Liver (tissue), 3 donors: Measurements from ENCODE around the gene YAF2.

Source experiments
- EGR1 ChIP-seq, 2 donors: IDR thresholded peaks; 2 replicates each; pipeline ENCODE4 v1.6.1; 2016 to 2018; ENCODE audit warnings: antibody characterized with exemption in 2 of 2, low read depth in 2 of 2
- FOXA1 ChIP-seq: IDR thresholded peaks from 2 replicates; pipeline ENCODE4 v1.6.1; 2016; ENCODE audit warnings: antibody characterized with exemption
- HNF4A ChIP-seq, 2 donors: conservative IDR thresholded peaks; 2 replicates each; pipeline ENCODE4 v1.6.1; 2016; ENCODE audit warnings: antibody characterized with exemption in 2 of 2, mild to moderate bottlenecking in 2 of 2
- JUND ChIP-seq, 2 donors: IDR thresholded peaks; 2 replicates each; pipeline ENCODE4 v1.6.1; 2016; ENCODE audit warnings: antibody characterized with exemption in 2 of 2
- NR2F2 ChIP-seq: IDR thresholded peaks from 2 replicates; pipeline ENCODE4 v1.6.1; 2016; ENCODE audit warnings: antibody characterized with exemption
- SP1 ChIP-seq: IDR thresholded peaks from 2 replicates; pipeline ENCODE4 v1.6.1; 2018; ENCODE audit warnings: antibody characterized with exemption, mild to moderate bottlenecking
- TAF1 ChIP-seq: conservative IDR thresholded peaks from 2 replicates; pipeline ENCODE4 v1.6.1; 2016; ENCODE audit warnings: antibody characterized with exemption, mild to moderate bottlenecking
- YY1 ChIP-seq: IDR thresholded peaks from 2 replicates; pipeline ENCODE4 v1.6.1; 2016; ENCODE audit warnings: antibody characterized with exemption, mild to moderate bottlenecking
- TF ChIP-seq, protein P1 (sequence below): fragments of 150-350 bp; IDR thresholded peaks from 2 replicates; pipeline ENCODE4 v1.5.1; 2017; ENCODE audit warnings: improper control_type of control experiment, low read depth, low read length; ENCODE audit not compliant: missing input control
- TF ChIP-seq, protein P2 (sequence below): IDR thresholded peaks from 2 replicates; pipeline ENCODE4 v1.6.1; 2016; ENCODE audit warnings: antibody characterized with exemption, mild to moderate bottlenecking
- TF ChIP-seq, protein P3 (sequence below): IDR thresholded peaks from 2 replicates; pipeline ENCODE4 v1.6.1; 2016; ENCODE audit warnings: antibody characterized with exemption
- TF ChIP-seq, protein P4 (sequence below): IDR thresholded peaks from 2 replicates; pipeline ENCODE4 v1.6.1; 2016; ENCODE audit warnings: antibody characterized with exemption
- donor health status: healthy.
- donor health status: healthy.

DNA sequence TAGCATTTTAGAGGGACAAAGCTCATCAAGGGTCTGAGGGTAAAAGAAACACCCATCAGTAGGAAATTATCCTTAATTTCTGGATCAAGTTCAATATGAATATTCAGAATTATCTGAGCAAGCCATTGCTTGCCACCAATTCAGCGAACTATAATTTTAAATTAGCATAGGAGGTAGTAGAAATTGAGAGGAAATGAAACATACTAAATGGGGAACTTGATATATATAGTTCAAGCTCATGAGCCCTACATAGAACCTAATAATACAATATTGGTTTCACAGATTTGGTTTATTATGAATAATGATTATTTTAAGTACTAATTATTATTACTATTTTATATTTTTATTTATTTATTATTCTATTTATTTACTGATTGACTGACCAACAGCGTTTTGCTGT, 51.3 kb downstream of the YAF2 start:
- TF ChIP-seq, protein P1, sequence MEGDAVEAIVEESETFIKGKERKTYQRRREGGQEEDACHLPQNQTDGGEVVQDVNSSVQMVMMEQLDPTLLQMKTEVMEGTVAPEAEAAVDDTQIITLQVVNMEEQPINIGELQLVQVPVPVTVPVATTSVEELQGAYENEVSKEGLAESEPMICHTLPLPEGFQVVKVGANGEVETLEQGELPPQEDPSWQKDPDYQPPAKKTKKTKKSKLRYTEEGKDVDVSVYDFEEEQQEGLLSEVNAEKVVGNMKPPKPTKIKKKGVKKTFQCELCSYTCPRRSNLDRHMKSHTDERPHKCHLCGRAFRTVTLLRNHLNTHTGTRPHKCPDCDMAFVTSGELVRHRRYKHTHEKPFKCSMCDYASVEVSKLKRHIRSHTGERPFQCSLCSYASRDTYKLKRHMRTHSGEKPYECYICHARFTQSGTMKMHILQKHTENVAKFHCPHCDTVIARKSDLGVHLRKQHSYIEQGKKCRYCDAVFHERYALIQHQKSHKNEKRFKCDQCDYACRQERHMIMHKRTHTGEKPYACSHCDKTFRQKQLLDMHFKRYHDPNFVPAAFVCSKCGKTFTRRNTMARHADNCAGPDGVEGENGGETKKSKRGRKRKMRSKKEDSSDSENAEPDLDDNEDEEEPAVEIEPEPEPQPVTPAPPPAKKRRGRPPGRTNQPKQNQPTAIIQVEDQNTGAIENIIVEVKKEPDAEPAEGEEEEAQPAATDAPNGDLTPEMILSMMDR = no peak
- no peak for TF ChIP-seq SP1
- TF ChIP-seq FOXA1 = no peak
- TF ChIP-seq JUND (IDR thresholded peaks at IDR 0.05) = no peak
- no peak for TF ChIP-seq HNF4A (conservative IDR thresholded peaks at IDR 0.05)
- TF ChIP-seq, protein P2, sequence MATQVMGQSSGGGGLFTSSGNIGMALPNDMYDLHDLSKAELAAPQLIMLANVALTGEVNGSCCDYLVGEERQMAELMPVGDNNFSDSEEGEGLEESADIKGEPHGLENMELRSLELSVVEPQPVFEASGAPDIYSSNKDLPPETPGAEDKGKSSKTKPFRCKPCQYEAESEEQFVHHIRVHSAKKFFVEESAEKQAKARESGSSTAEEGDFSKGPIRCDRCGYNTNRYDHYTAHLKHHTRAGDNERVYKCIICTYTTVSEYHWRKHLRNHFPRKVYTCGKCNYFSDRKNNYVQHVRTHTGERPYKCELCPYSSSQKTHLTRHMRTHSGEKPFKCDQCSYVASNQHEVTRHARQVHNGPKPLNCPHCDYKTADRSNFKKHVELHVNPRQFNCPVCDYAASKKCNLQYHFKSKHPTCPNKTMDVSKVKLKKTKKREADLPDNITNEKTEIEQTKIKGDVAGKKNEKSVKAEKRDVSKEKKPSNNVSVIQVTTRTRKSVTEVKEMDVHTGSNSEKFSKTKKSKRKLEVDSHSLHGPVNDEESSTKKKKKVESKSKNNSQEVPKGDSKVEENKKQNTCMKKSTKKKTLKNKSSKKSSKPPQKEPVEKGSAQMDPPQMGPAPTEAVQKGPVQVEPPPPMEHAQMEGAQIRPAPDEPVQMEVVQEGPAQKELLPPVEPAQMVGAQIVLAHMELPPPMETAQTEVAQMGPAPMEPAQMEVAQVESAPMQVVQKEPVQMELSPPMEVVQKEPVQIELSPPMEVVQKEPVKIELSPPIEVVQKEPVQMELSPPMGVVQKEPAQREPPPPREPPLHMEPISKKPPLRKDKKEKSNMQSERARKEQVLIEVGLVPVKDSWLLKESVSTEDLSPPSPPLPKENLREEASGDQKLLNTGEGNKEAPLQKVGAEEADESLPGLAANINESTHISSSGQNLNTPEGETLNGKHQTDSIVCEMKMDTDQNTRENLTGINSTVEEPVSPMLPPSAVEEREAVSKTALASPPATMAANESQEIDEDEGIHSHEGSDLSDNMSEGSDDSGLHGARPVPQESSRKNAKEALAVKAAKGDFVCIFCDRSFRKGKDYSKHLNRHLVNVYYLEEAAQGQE = no peak
- no peak for TF ChIP-seq EGR1 (IDR thresholded peaks at IDR 0.05; ENCODE audit: low read depth in 2 of 2)
- TF ChIP-seq, protein P3, sequence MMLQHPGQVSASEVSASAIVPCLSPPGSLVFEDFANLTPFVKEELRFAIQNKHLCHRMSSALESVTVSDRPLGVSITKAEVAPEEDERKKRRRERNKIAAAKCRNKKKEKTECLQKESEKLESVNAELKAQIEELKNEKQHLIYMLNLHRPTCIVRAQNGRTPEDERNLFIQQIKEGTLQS = no peak
- TF ChIP-seq NR2F2 = no peak
- TF ChIP-seq, protein P4, sequence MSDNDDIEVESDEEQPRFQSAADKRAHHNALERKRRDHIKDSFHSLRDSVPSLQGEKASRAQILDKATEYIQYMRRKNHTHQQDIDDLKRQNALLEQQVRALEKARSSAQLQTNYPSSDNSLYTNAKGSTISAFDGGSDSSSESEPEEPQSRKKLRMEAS = no peak
- TF ChIP-seq YY1 = no peak
- no peak for TF ChIP-seq TAF1
